Activated T-helper 17 cell treated with anti-CD3 and anti-CD28 coated beads, Interleukin-2, amount 50 U/mL, for 72 hours (primary cell): ENCODE measurements around the gene PFKFB4. TPM values are rescaled to one million over a fixed set of nuclear protein-coding genes. Genes with fewer than 3 reads are reported as not detected.

ENCODE experiments used
- ATAC-seq: fragments of 150-1000 bp; cut with Tn5 transposase; replicated peaks from 2 replicates; pipeline ENCODE4 v1.10.0; 2021; ENCODE audit warnings: mild to moderate bottlenecking, moderate library complexity
- H3K27ac Mint-ChIP-seq: one replicate; pipeline ENCODE4 v1.8.0; 2022; ENCODE audit warnings: mixed read lengths
- H3K27me3 Mint-ChIP-seq: one replicate; pipeline ENCODE4 v1.8.0; 2022; ENCODE audit warnings: mixed read lengths
- H3K36me3 Mint-ChIP-seq: one replicate; pipeline ENCODE4 v1.8.0; 2022; ENCODE audit warnings: low read depth, mild to moderate bottlenecking, mixed read lengths
- H3K4me1 Mint-ChIP-seq: one replicate; pipeline ENCODE4 v1.8.0; 2022; ENCODE audit warnings: mixed read lengths
- H3K4me3 Mint-ChIP-seq: one replicate; pipeline ENCODE4 v1.8.0; 2022; ENCODE audit warnings: mild to moderate bottlenecking, mixed read lengths
- H3K9me3 Mint-ChIP-seq: one replicate; pipeline ENCODE4 v1.8.0; 2022; ENCODE audit warnings: mixed read lengths
- total RNA-seq, 2 donors: library from RNA; stranded (reverse); gene quantifications; one replicate each; pipeline ENCODE4 v1.2.3, GENCODE V29; 2022

Gene PFKFB4
- total RNA-seq, 2 donors from 2014 or later, result 52.5 to 277 TPM

GRCh38 chr3:48468329-48468731 is 88.3 kb downstream of the PFKFB4 start:
- Mint-ChIP-seq H3K36me3 (peaks cover 64% of the 10 kb centered on the region), H3K27me3 (no peaks in the 10 kb centered on the region), H3K27ac (peak overlapping the region; percentile 96), H3K4me1 (peaks cover 40% of the 10 kb centered on the region), H3K9me3 (no peaks in the 10 kb centered on the region), H3K4me3 (peak overlapping the region; percentile 97)
- ATAC-seq, result no peak

Other genes starting within 250 kb of the PFKFB4 start
- gene SPINK8, start 223.1 kb downstream of the PFKFB4 start, total RNA-seq, result not detected
- gene FBXW12, start 184.6 kb downstream of the PFKFB4 start, total RNA-seq, result not detected
- 1 to 10 TPM; 3.5 to 3.8 TPM for gene PLXNB1, start 126.7 kb downstream of the PFKFB4 start, total RNA-seq
- 10 to 100 TPM; 15.5 to 28.4 TPM for gene CCDC51, start 116.7 kb downstream of the PFKFB4 start, total RNA-seq
- gene TMA7, start 116.5 kb downstream of the PFKFB4 start, total RNA-seq, result 100 to 1,000 TPM; 181 to 328 TPM
- gene ATRIP, start 110.1 kb downstream of the PFKFB4 start, total RNA-seq, result 10 to 100 TPM; 10.5 to 14.9 TPM
- 100 to 1,000 TPM; 112 to 113 TPM for gene SHISA5, start 52.6 kb downstream of the PFKFB4 start, total RNA-seq
- under 1 TPM in 1 of 2 donors, not detected in 1; 0.34 TPM for gene UCN2, start 7.0 kb upstream of the PFKFB4 start, total RNA-seq
- 1 to 10 TPM; 6.1 to 6.3 TPM for gene COL7A1, start 38.5 kb upstream of the PFKFB4 start, total RNA-seq
- gene UQCRC1, start 52.8 kb upstream of the PFKFB4 start, total RNA-seq, result 100 to 1,000 TPM; 177 to 269 TPM
- gene TMEM89, start 65.0 kb upstream of the PFKFB4 start, total RNA-seq, result 1 to 10 TPM; 1.0 to 1.1 TPM
- gene SLC26A6, start 78.7 kb upstream of the PFKFB4 start, total RNA-seq, result 10 to 100 TPM; 34.9 to 37.6 TPM
- gene CELSR3, start 106.1 kb upstream of the PFKFB4 start, total RNA-seq, result 10 to 100 TPM; 20.3 to 27.1 TPM
- gene NCKIPSD, start 129.1 kb upstream of the PFKFB4 start, total RNA-seq, result 100 to 1,000 TPM in 1 of 2 donors, 10 to 100 TPM in 1; 58.0 to 110 TPM
- 10 to 100 TPM; 43.4 to 51.1 TPM for gene IP6K2, start 160.4 kb upstream of the PFKFB4 start, total RNA-seq